Spinal cord (tissue), 10 donors: Measurements from ENCODE around the gene CAPN11. TPM values are rescaled to one million over a fixed set of nuclear protein-coding genes. Genes with fewer than 3 reads are reported as not detected.
"Not testable (repeated sequence)": the region's sequence is repeated elsewhere in the genome, so short reads cannot be mapped to it uniquely, and the experiment has no call there.

ENCODE experiments used
- DNase-seq, 6 donors: peaks; one replicate each; pipeline versions ENCODE4 v3.0.0 to v3.0.0-alpha.2; 2013 to 2015; ENCODE audit warnings: low spot score in 6 of 6, low read depth in 4 of 6
- H3K27ac ChIP-seq: one replicate; pipeline ENCODE4 v1.5.1; 2013; ENCODE audit warnings: low read depth, low read length, control low read depth
- H3K27me3 ChIP-seq: one replicate; pipeline ENCODE4 v1.6.1; 2013; ENCODE audit warnings: low read length; ENCODE audit not compliant: control insufficient read depth, insufficient read depth
- H3K36me3 ChIP-seq: one replicate; pipeline ENCODE4 v1.6.1; 2013; ENCODE audit warnings: low read length; ENCODE audit not compliant: control insufficient read depth, insufficient read depth
- H3K4me1 ChIP-seq: one replicate; pipeline ENCODE4 v1.6.1; 2013; ENCODE audit warnings: low read length; ENCODE audit not compliant: control insufficient read depth, insufficient read depth
- H3K4me3 ChIP-seq: one replicate; pipeline ENCODE4 v1.5.1; 2013; ENCODE audit warnings: low read depth, low read length, control low read depth
- H3K9me3 ChIP-seq: one replicate; pipeline ENCODE4 v1.6.1; 2013; ENCODE audit warnings: low read length; ENCODE audit not compliant: control insufficient read depth, insufficient read depth
- WGBS: methylation state at CpG from one replicate; pipeline ENCODE4 v1.1.5; 2013; ENCODE audit warnings: missing lambda C conversion rate; ENCODE audit not compliant: insufficient coverage; 5-methylcytosine and 5-hydroxymethylcytosine counted together
- polyA plus RNA-seq, 2 donors: library from polyadenylated mRNA; unstranded; fragments of 120-200 nt; gene quantifications; one replicate each; pipeline ENCODE4 v1.2.1, GENCODE V29; 2013; ENCODE audit not compliant: insufficient read length in 2 of 2
- small RNA-seq: library from RNA; depleted of rRNA; stranded (forward); fragments of <200 nt; gene quantifications from one replicate; pipeline ENCODE3, GENCODE V24; 2014; ENCODE audit warnings: low replicate concordance
- total RNA-seq, 2 donors: library from RNA; depleted of rRNA in 1 of 2; stranded (reverse); fragments of 120-200 nt in 1 of 2; fragments of >200 nt in 1 of 2; gene quantifications; one replicate each; pipeline versions ENCODE4 v1.2.3 to v1.2.4, GENCODE V29; 2013 to 2014
- donor health status: healthy.

Gene CAPN11
- total and polyA plus RNA-seq, 4 donors: 0.17 to 0.20 (median 0.17) TPM; not detected in 1

- H3K36me3 ChIP-seq: peaks cover 47% of the 10 kb centered on the region
- no peaks in the 10 kb centered on the region for H3K9me3 ChIP-seq
- no peak for DNase-seq
- H3K4me3 ChIP-seq: no peak overlapping the region
- H3K4me1 ChIP-seq: peaks cover 58% of the 10 kb centered on the region
- WGBS: 89% methylated on average over 11 of the region's 11 CpGs
- H3K27me3 ChIP-seq: no peaks in the 10 kb centered on the region
- H3K27ac ChIP-seq: no peak overlapping the region
Observed at GRCh38 chr6:44229376-44230033, 70.9 kb downstream of the CAPN11 start.

- DNase-seq: no peak
- Histone ChIP-seq H3K36me3 (peaks cover 47% of the 10 kb centered on the region), H3K27me3 (no peaks in the 10 kb centered on the region), H3K9me3 (no peaks in the 10 kb centered on the region), H3K4me1 (peaks cover 60% of the 10 kb centered on the region), H3K4me3 (no peak overlapping the region), H3K27ac (no peak overlapping the region)
- 95% methylated on average over 4 of the region's 10 CpGs for WGBS
Observed at GRCh38 chr6:44230034-44230675, 71.5 kb downstream of the CAPN11 start.

GRCh38 chr6:44231426-44231825 lies 72.8 kb downstream of the CAPN11 start:
- not testable (repeated sequence) for DNase-seq, H3K9me3 ChIP-seq, H3K4me3 ChIP-seq, H3K27me3 ChIP-seq, H3K27ac ChIP-seq
- Histone ChIP-seq H3K4me1 (peaks cover 55% of the 10 kb centered on the region), H3K36me3 (peaks cover 49% of the 10 kb centered on the region)
- WGBS: 100% methylated on average over 7 of the region's 9 CpGs

GRCh38 chr6:44232676-44233566 lies 74.3 kb downstream of the CAPN11 start:
- no peak overlapping the region for H3K4me3 ChIP-seq
- peaks cover 50% of the 10 kb centered on the region for H3K4me1 ChIP-seq
- WGBS: 96% methylated on average over 12 of the region's 16 CpGs
- H3K36me3 ChIP-seq: peaks cover 45% of the 10 kb centered on the region
- H3K27me3 ChIP-seq: no peaks in the 10 kb centered on the region
- no peaks in the 10 kb centered on the region for H3K9me3 ChIP-seq
- H3K27ac ChIP-seq: no peak overlapping the region
- no peak for DNase-seq

- Histone ChIP-seq H3K9me3 (no peaks in the 10 kb centered on the region), H3K36me3 (peaks cover 40% of the 10 kb centered on the region), H3K27ac (peak overlapping the region; percentile 86), H3K4me1 (peaks cover 49% of the 10 kb centered on the region), H3K27me3 (no peaks in the 10 kb centered on the region), H3K4me3 (no peak overlapping the region)
- 73% methylated on average over 11 of the region's 14 CpGs for WGBS
- DNase-seq: no peak
Observed at GRCh38 chr6:44233567-44234100, 75.0 kb downstream of the CAPN11 start.

Small RNA genes within 50 kb of the gene (small RNA-seq; reads per million reads assigned to genes)
- gene RN7SL811P: not detected

Other genes starting within 250 kb of the CAPN11 start
- gene MRPL14, start 31.4 kb upstream of the CAPN11 start, total RNA-seq: 10 to 100 TPM; 32.1 to 53.1 TPM
- 10 to 100 TPM; 34.6 to 38.3 TPM for gene MRPL14, start 31.4 kb upstream of the CAPN11 start, polyA plus RNA-seq
- gene TMEM63B, start 31.3 kb upstream of the CAPN11 start, total RNA-seq: 10 to 100 TPM; 29.2 to 41.6 TPM
- gene TMEM63B, start 31.3 kb upstream of the CAPN11 start, polyA plus RNA-seq: 100 to 1,000 TPM in 1 of 2 donors, 10 to 100 TPM in 1; 92.3 to 104 TPM
- under 1 TPM in 1 of 2 donors, not detected in 1; 0.22 TPM for gene MYMX, start 58.1 kb downstream of the CAPN11 start, total RNA-seq
- gene MYMX, start 58.1 kb downstream of the CAPN11 start, polyA plus RNA-seq: not detected
- 10 to 100 TPM; 16.1 to 17.5 TPM for gene SLC29A1, start 64.8 kb downstream of the CAPN11 start, total RNA-seq
- 10 to 100 TPM; 37.0 to 51.8 TPM for gene SLC29A1, start 64.8 kb downstream of the CAPN11 start, polyA plus RNA-seq
- gene HSP90AB1, start 88.3 kb downstream of the CAPN11 start, total RNA-seq: 100 to 1,000 TPM; 484 to 875 TPM
- 100 to 1,000 TPM; 793 to 863 TPM for gene HSP90AB1, start 88.3 kb downstream of the CAPN11 start, polyA plus RNA-seq
- gene SLC35B2, start 98.7 kb downstream of the CAPN11 start, total RNA-seq: 10 to 100 TPM; 39.3 to 53.7 TPM
- gene SLC35B2, start 98.7 kb downstream of the CAPN11 start, polyA plus RNA-seq: 10 to 100 TPM; 63.2 to 63.7 TPM
- 10 to 100 TPM in 1 of 2 donors, 1 to 10 TPM in 1; 3.5 to 10.9 TPM for gene NFKBIE, start 106.7 kb downstream of the CAPN11 start, total RNA-seq
- 10 to 100 TPM; 15.0 to 15.8 TPM for gene NFKBIE, start 106.7 kb downstream of the CAPN11 start, polyA plus RNA-seq
- gene TMEM151B, start 111.6 kb downstream of the CAPN11 start, total RNA-seq: 10 to 100 TPM in 1 of 2 donors, 1 to 10 TPM in 1; 9.3 to 18.0 TPM
- 10 to 100 TPM; 51.1 to 53.1 TPM for gene TMEM151B, start 111.6 kb downstream of the CAPN11 start, polyA plus RNA-seq
- gene AARS2, start 154.5 kb downstream of the CAPN11 start, total RNA-seq: 10 to 100 TPM; 11.5 to 18.3 TPM
- 10 to 100 TPM; 13.0 to 17.2 TPM for gene AARS2, start 154.5 kb downstream of the CAPN11 start, polyA plus RNA-seq
- gene SPATS1, start 183.8 kb downstream of the CAPN11 start, total RNA-seq: under 1 TPM; 0.30 to 0.88 TPM
- gene SPATS1, start 183.8 kb downstream of the CAPN11 start, polyA plus RNA-seq: under 1 TPM; 0.51 to 0.57 TPM
- 10 to 100 TPM; 28.0 to 31.8 TPM for gene CDC5L, start 228.9 kb downstream of the CAPN11 start, total RNA-seq
- gene CDC5L, start 228.9 kb downstream of the CAPN11 start, polyA plus RNA-seq: 10 to 100 TPM; 22.2 to 29.3 TPM